Loucy (cell line): Measurements from ENCODE around the gene KANSL1L.

Experiments used
- H2AFZ ChIP-seq: fragments of 200-600 bp; sonication (generic); 2 replicates; pipeline ENCODE4 v1.6.0; 2016; ENCODE audit warnings: antibody characterized with exemption, mild to moderate bottlenecking, low read length, moderate library complexity
- H3F3A ChIP-seq: fragments of 200-600 bp; 2 replicates; pipeline ENCODE4 v1.6.0; 2016; ENCODE audit warnings: antibody characterized with exemption, low read depth, mild to moderate bottlenecking
- H3K27me3 ChIP-seq: fragments of 200-600 bp; sonication (generic); 2 replicates; pipeline ENCODE4 v1.6.1; 2014; ENCODE audit warnings: low read length, mild to moderate bottlenecking; ENCODE audit not compliant: insufficient read depth, poor library complexity, severe bottlenecking
- H3K36me3 ChIP-seq: fragments of 200-600 bp; sonication (generic); 2 replicates; pipeline ENCODE4 v1.6.1; 2016; ENCODE audit warnings: low read length; ENCODE audit not compliant: insufficient read depth
- H3K4me1 ChIP-seq: fragments of 200-600 bp; sonication (generic); 2 replicates; pipeline ENCODE4 v1.5.1; 2014; ENCODE audit warnings: low read length, mild to moderate bottlenecking; ENCODE audit not compliant: insufficient read depth, poor library complexity, severe bottlenecking
- H3K4me2 ChIP-seq: fragments of 200-600 bp; sonication (generic); 2 replicates; pipeline ENCODE4 v1.6.0; 2014; ENCODE audit warnings: antibody characterized with exemption, low read length, low read depth, mild to moderate bottlenecking; ENCODE audit not compliant: poor library complexity, severe bottlenecking
- H3K4me3 ChIP-seq: fragments of 200-600 bp; sonication (generic); 2 replicates; pipeline ENCODE4 v1.5.1; 2014; ENCODE audit warnings: low read length, mild to moderate bottlenecking, mixed read lengths; ENCODE audit not compliant: poor library complexity, severe bottlenecking
- H3K79me2 ChIP-seq: fragments of 200-600 bp; sonication (generic); 2 replicates; pipeline ENCODE4 v1.6.1; 2014; ENCODE audit warnings: low read length; ENCODE audit not compliant: insufficient read depth
- H3K9ac ChIP-seq: fragments of 200-600 bp; sonication (generic); 2 replicates; pipeline ENCODE4 v1.6.0; 2014; ENCODE audit warnings: mild to moderate bottlenecking, low read depth, low read length, moderate library complexity; ENCODE audit not compliant: poor library complexity, severe bottlenecking
- H3K9me2 ChIP-seq: fragments of 200-600 bp; sonication (generic); replicated peaks from 2 replicates; pipeline ENCODE4 v1.6.1; 2016; ENCODE audit warnings: low read depth, low read length, mixed read lengths
- H3K9me3 ChIP-seq: fragments of 200-600 bp; sonication (generic); 2 replicates; pipeline ENCODE4 v1.6.1; 2014; ENCODE audit warnings: mild to moderate bottlenecking, antibody characterized with exemption, low read length, low read depth; ENCODE audit not compliant: insufficient read depth
- H4K20me1 ChIP-seq: fragments of 200-600 bp; sonication (generic); 2 replicates; pipeline ENCODE4 v1.6.0; 2014; ENCODE audit warnings: antibody characterized with exemption, low read length, mild to moderate bottlenecking; ENCODE audit not compliant: insufficient read depth, poor library complexity, severe bottlenecking
- CTCF ChIP-seq: fragments of 200-600 bp; sonication (generic); conservative IDR thresholded peaks from 2 replicates; pipeline ENCODE4 v1.5.1; 2014; ENCODE audit warnings: mild to moderate bottlenecking, antibody characterized with exemption, low read length
- EZH2phosphoT487 ChIP-seq: fragments of 200-600 bp; IDR thresholded peaks from 2 replicates; pipeline ENCODE4 v1.6.1; 2018; ENCODE audit warnings: antibody characterized with exemption, mild to moderate bottlenecking, moderate library complexity, borderline replicate concordance

The KANSL1L gene

GRCh38 chr2:210034087-210034683 is 137.0 kb downstream of the KANSL1L start:
- H3K36me3 ChIP-seq = no peaks in the 10 kb centered on the region
- no peak overlapping the region for H3K9ac ChIP-seq
- no peak overlapping the region for H3K4me2 ChIP-seq
- no peaks in the 10 kb centered on the region for H3K9me2 ChIP-seq
- no peak overlapping the region for H2AFZ ChIP-seq
- H4K20me1 ChIP-seq = no peaks in the 10 kb centered on the region
- H3K27me3 ChIP-seq = no peaks in the 10 kb centered on the region
- H3K4me1 ChIP-seq = no peaks in the 10 kb centered on the region
- no peaks in the 10 kb centered on the region for H3K9me3 ChIP-seq
- H3K79me2 ChIP-seq = no peaks in the 10 kb centered on the region
- no peaks in the 10 kb centered on the region for H3F3A ChIP-seq
- H3K4me3 ChIP-seq = no peak overlapping the region
- TF ChIP-seq EZH2phosphoT487 (no peak), CTCF (no peak)

- Histone ChIP-seq H3F3A (no peaks in the 10 kb centered on the region), H3K4me1 (no peaks in the 10 kb centered on the region), H3K4me2 (no peak overlapping the region), H3K79me2 (no peaks in the 10 kb centered on the region), H3K27me3 (no peaks in the 10 kb centered on the region), H3K4me3 (no peak overlapping the region), H3K9me3 (no peaks in the 10 kb centered on the region), H3K9me2 (no peaks in the 10 kb centered on the region), H3K9ac (no peak overlapping the region), H3K36me3 (peaks cover 11% of the 10 kb centered on the region; the same call in 1 of the 2 replicates), H4K20me1 (no peaks in the 10 kb centered on the region), H2AFZ (no peak overlapping the region)
- TF ChIP-seq EZH2phosphoT487 (no peak), CTCF (no peak)
Observed at GRCh38 chr2:210028178-210028577, 143.0 kb downstream of the KANSL1L start.

GRCh38 chr2:210027608-210028007 is 143.6 kb downstream of the KANSL1L start:
- Histone ChIP-seq H3K27me3 (no peaks in the 10 kb centered on the region), H3K79me2 (no peaks in the 10 kb centered on the region), H3K9me2 (no peaks in the 10 kb centered on the region), H4K20me1 (no peaks in the 10 kb centered on the region), H3K4me2 (no peak overlapping the region), H3K4me3 (no peak overlapping the region), H3K9me3 (no peaks in the 10 kb centered on the region), H2AFZ (no peak overlapping the region), H3K9ac (no peak overlapping the region), H3K4me1 (no peaks in the 10 kb centered on the region), H3F3A (no peaks in the 10 kb centered on the region), H3K36me3 (peaks cover 17% of the 10 kb centered on the region; the same call in 1 of the 2 replicates)
- TF ChIP-seq CTCF (no peak), EZH2phosphoT487 (no peak)
